HepG2 (cell line): ENCODE results near the gene UBE2C. TPM values are rescaled to one million over a fixed set of nuclear protein-coding genes. Genes with fewer than 3 reads are reported as not detected.

ENCODE experiments used
- ATAC-seq: fragments of 200-7000 bp; cut with Tn5 transposase; 3 replicates; pipeline ENCODE4 v1.9.1; 2020; ENCODE audit warnings: mild to moderate bottlenecking, moderate library complexity
- BruUV-seq: library from RNA; stranded (reverse); fragments of 400-500 nt; replicated peaks from 2 replicates; lab custom pipeline; 2021; lab: Mats Ljungman, UMichigan
- CTCF ChIA-PET: fragments of 300-600 bp; formaldehyde crosslinking; extraction: SDS; loops from one replicate; lab custom pipeline; 2021; ENCODE audit warnings: low total read pairs, inconsistent platforms, low intra/inter-chr PET ratio; lab: Yijun Ruan, JAX
- POLR2A ChIA-PET: fragments of 350-600 bp; sonication (Branson Sonifier 250); formaldehyde crosslinking; loops from one replicate; lab custom pipeline; 2020; ENCODE audit warnings: antibody characterized with exemption, inconsistent platforms; lab: Yijun Ruan, JAX
- DNase-seq: peaks from one replicate; pipeline ENCODE4 v3.0.0-alpha.2; 2015; ENCODE audit warnings: low spot score
- FAIRE-seq: peaks from 3 replicates; lab custom pipeline; 2011; peaks lifted over from hg19 to GRCh38; lab: Jason Lieb, UNC
- H2AFZ ChIP-seq: one replicate; pipeline ENCODE4 v1.6.1; 2011; ENCODE audit warnings: low read length, inconsistent platforms
- H3K27ac ChIP-seq: fragments of 300-600 bp; 3 replicates; pipeline ENCODE4 v1.8.0; 2011; ENCODE audit warnings: mixed run types, mild to moderate bottlenecking, mixed read lengths, low read length, inconsistent platforms; ENCODE audit not compliant: insufficient read depth; ENCODE audit errors: extremely low read length
- H3K27me3 ChIP-seq, 2 experiments: fragments of 200-600 bp in 1 of 2; 2 replicates in 1 of 2; 3 replicates in 1 of 2; pipeline versions ENCODE4 v1.6.0 to v1.8.0; 2011; ENCODE audit warnings: low read length in 2 of 2, mild to moderate bottlenecking in 2 of 2, moderate library complexity in 2 of 2, inconsistent platforms in 1 of 2; ENCODE audit not compliant: insufficient read depth in 2 of 2, control insufficient read depth in 1 of 2
- H3K36me3 ChIP-seq, 2 experiments: fragments of 200-600 bp in 1 of 2; replicated peaks in 1 of 2; 2 replicates in 1 of 2; 3 replicates in 1 of 2; pipeline versions ENCODE4 v1.5.1 to v1.8.0; 2011; ENCODE audit warnings: low read length in 2 of 2, inconsistent platforms in 1 of 2; ENCODE audit not compliant: insufficient read depth in 2 of 2, control insufficient read depth in 1 of 2
- H3K4me1 ChIP-seq: 2 replicates; pipeline ENCODE4 v1.5.1; 2012; ENCODE audit warnings: low read length, inconsistent platforms; ENCODE audit not compliant: insufficient read depth
- H3K4me2 ChIP-seq: 2 replicates; pipeline ENCODE4 v1.6.0; 2011; ENCODE audit warnings: low read depth, low read length, inconsistent platforms
- H3K4me3 ChIP-seq, 3 experiments: fragments of 200-600 bp in 1 of 3; sonication (generic), shearing (Covaris generic) in 1 of 3; replicated peaks in 1 of 3; 2 replicates each; pipeline ENCODE4 v1.5.1; 2011 to 2016; ENCODE audit warnings: low read length in 3 of 3, inconsistent platforms in 2 of 3, low read depth in 2 of 3, mild to moderate bottlenecking in 2 of 3, control low read depth in 1 of 3, mixed read lengths in 1 of 3; ENCODE audit not compliant: insufficient read depth in 1 of 3
- H3K79me2 ChIP-seq: one replicate; pipeline ENCODE4 v1.6.1; 2011; ENCODE audit warnings: low read length, inconsistent platforms; ENCODE audit not compliant: insufficient read depth
- H3K9ac ChIP-seq: 2 replicates; pipeline ENCODE4 v1.6.0; 2011; ENCODE audit warnings: mild to moderate bottlenecking, low read depth, low read length, inconsistent platforms; ENCODE audit not compliant: insufficient read depth
- H3K9me3 ChIP-seq: 2 replicates; pipeline ENCODE4 v1.5.1; 2012; ENCODE audit warnings: mild to moderate bottlenecking, low read length
- H4K20me1 ChIP-seq: 2 replicates; pipeline ENCODE4 v1.6.0; 2011; ENCODE audit warnings: inconsistent platforms, mild to moderate bottlenecking, low read length, moderate library complexity; ENCODE audit not compliant: insufficient read depth
- ARNT2 ChIP-seq: sonication (generic); formaldehyde crosslinking; IDR thresholded peaks from 2 replicates; pipeline ENCODE4 v1.8.0; 2022; ENCODE audit warnings: mild to moderate bottlenecking, low read depth, missing genetic modification reagents, moderate library complexity
- ELK4 ChIP-seq: sonication (generic); formaldehyde crosslinking; IDR thresholded peaks from 2 replicates; pipeline ENCODE4 v1.9.0; 2021; ENCODE audit warnings: missing genetic modification reagents, borderline replicate concordance
- FOSL2 ChIP-seq: sonication (generic); formaldehyde crosslinking; IDR thresholded peaks from 2 replicates; pipeline ENCODE4 v1.4.0; 2020; ENCODE audit warnings: missing genetic modification reagents
- RCOR2 ChIP-seq: IDR thresholded peaks from 2 replicates; pipeline ENCODE4 v1.6.1; 2016; ENCODE audit warnings: missing biosample characterization, missing genetic modification reagents
- SIX1 ChIP-seq: sonication (generic); formaldehyde crosslinking; IDR thresholded peaks from 2 replicates; pipeline ENCODE4 v1.4.0; 2020; ENCODE audit warnings: missing genetic modification reagents, borderline replicate concordance
- ZHX2 ChIP-seq, 2 experiments: sonication (generic) in 1 of 2; formaldehyde crosslinking in 1 of 2; IDR thresholded peaks; 2 replicates each; pipeline versions ENCODE4 v1.6.1 to v1.9.0; 2014 to 2022; ENCODE audit warnings: antibody characterized with exemption in 1 of 2, borderline replicate concordance in 1 of 2, inconsistent platforms in 1 of 2, low read depth in 1 of 2, missing genetic modification reagents in 1 of 2
- ZMAT5 ChIP-seq: sonication (generic); formaldehyde crosslinking; IDR thresholded peaks from 2 replicates; pipeline ENCODE4 v1.5.0; 2020; ENCODE audit warnings: mild to moderate bottlenecking, low read depth, missing genetic modification reagents, borderline replicate concordance
- WGBS: methylation state at CpG from one replicate; pipeline ENCODE4 v1.1.6; 2017; ENCODE audit warnings: low lambda C conversion rate; 5-methylcytosine and 5-hydroxymethylcytosine counted together
- in situ Hi-C: cut with HindIII; loops from 2 replicates; pipeline ENCODE4 v1.10.0; 2017; ENCODE audit warnings: low pct_unique_long_range_greater_than_20kb; ENCODE audit not compliant: extremely low pct_ligation_motif_present
- intact Hi-C: fragments of 100-400 bp; cut with micrococcal nuclease; formaldehyde crosslinking; loops from one replicate; pipeline ENCODE4 v1.10.0; 2022; ENCODE audit not compliant: unreplicated experiment
- polyA plus RNA-seq, 8 experiments: library from polyadenylated mRNA; depleted of rRNA in 3 of 8; stranded (reverse) in 7 of 8; unstranded in 1 of 8; fragments of >200 nt; fragmentation: Illumina TruSeq in 4 of 8; extraction: Trizol in 4 of 8; gene quantifications; 2 replicates each; pipeline versions ENCODE4 v1.2.1 to v1.2.3, GENCODE V29; 2011 to 2016; ENCODE audit warnings: low read depth in 4 of 8, missing spikeins in 1 of 8, mixed read lengths in 1 of 8; ENCODE audit not compliant: insufficient read depth in 1 of 8
- total RNA-seq, 5 experiments: library from RNA; depleted of rRNA; stranded (reverse); fragments of >200 nt; fragmentation: Illumina TruSeq; extraction: Trizol; gene quantifications; 2 replicates each; pipeline ENCODE4 v1.2.3, GENCODE V29; 2016; ENCODE audit warnings: low read depth in 1 of 5

Gene UBE2C
- total and polyA plus RNA-seq, 2 of the 13 experiments (the other 11 are each of a cell fraction or from before 2014, with no cell fraction given) = 100 to 123 TPM

- TF ChIP-seq ZHX2 (IDR thresholded peaks at IDR 0.05; ENCODE audit: low read depth) (no peak), ZHX2 (CRISPR knock-in tag; IDR thresholded peaks at IDR 0.05; ENCODE audit: borderline replicate concordance) (no peak), SIX1 (CRISPR knock-in tag) (no peak), RCOR2 (CRISPR knock-in tag) (no peak), ARNT2 (no peak)
Observed at GRCh38 chr20:45776931-45777330, 35.5 kb upstream of the UBE2C start (continued).

GRCh38 chr20:45779011-45779915, 33.2 kb upstream of the UBE2C start:
- in situ Hi-C loops (loop anchor here (25.0 kb wide), 1 partner anchor 583 kb away; no protein-coding TSS in a partner anchor), intact Hi-C loops (no loop called here)

More at GRCh38 chr20:45779011-45779915, 33.2 kb upstream of the UBE2C start:
- Histone ChIP-seq H3K27ac (no peak overlapping the region), H3K9ac (no peak overlapping the region), H4K20me1 (no peaks in the 10 kb centered on the region), H2AFZ (no peak overlapping the region), H3K4me3 (no peak overlapping the region), H3K4me1 (peaks cover 13% of the 10 kb centered on the region), H3K36me3 (no peaks in the 10 kb centered on the region), H3K79me2 (no peaks in the 10 kb centered on the region), H3K9me3 (no peaks in the 10 kb centered on the region)
- ATAC-seq (no peak), DNase-seq (no peak), FAIRE-seq (no peak)
- CTCF ChIA-PET = no interaction called here
- WGBS = 7% methylated on average over 8 of the region's 8 CpGs
- BruUV-seq = no TSS peak
- POLR2A ChIA-PET = interaction anchor here (1.1 kb wide), 1 partner anchor 9 kb away, joined by 3 read pairs; no protein-coding TSS in a partner anchor
- TF ChIP-seq ELK4 (CRISPR knock-in tag) (no peak), FOSL2 (CRISPR knock-in tag) (0 out of 2 replicates have a peak, but pooled peaks have one; percentile 26), ZMAT5 (no peak)
- TF ChIP-seq, all 625 proteins: peak for 1
- peaks cover 2 to 15% of the 10 kb centered on the region in 2 experiments; a peak in 3 of 5 replicates for H3K27me3 ChIP-seq
- H3K4me2 ChIP-seq = no peak overlapping the region
